Stimulated activated naive CD8-positive, alpha-beta T cell treated with anti-CD3 and anti-CD28 coated beads, Interleukin-15, amount 100 ng/mL, for 72 hours (primary cell): ENCODE data around the gene ANK3.

Source experiments
- ATAC-seq: fragments of 150-1000 bp; cut with Tn5 transposase; 2 replicates; pipeline ENCODE4 v1.10.0; 2021; ENCODE audit warnings: mild to moderate bottlenecking, moderate library complexity
- DNase-seq, 2 donors: peaks; one replicate each; pipeline ENCODE4 v3.0.0; 2021 to 2022
- H3K27ac Mint-ChIP-seq, 2 donors: one replicate each; pipeline ENCODE4 v1.8.0; 2022; ENCODE audit warnings: mild to moderate bottlenecking in 2 of 2, mixed read lengths in 2 of 2, moderate library complexity in 2 of 2
- H3K27me3 Mint-ChIP-seq: one replicate; pipeline ENCODE4 v1.8.0; 2022; ENCODE audit warnings: mixed read lengths
- H3K4me1 Mint-ChIP-seq: one replicate; pipeline ENCODE4 v1.8.0; 2022; ENCODE audit warnings: mild to moderate bottlenecking, mixed read lengths
- H3K4me3 Mint-ChIP-seq, 2 donors: one replicate each; pipeline ENCODE4 v1.8.0; 2022; ENCODE audit warnings: mild to moderate bottlenecking in 2 of 2, mixed read lengths in 2 of 2, moderate library complexity in 1 of 2
- H3K9me3 Mint-ChIP-seq, 2 donors: one replicate each; pipeline ENCODE4 v1.8.0; 2022; ENCODE audit warnings: mixed read lengths in 2 of 2

ANK3 gene

DNA sequence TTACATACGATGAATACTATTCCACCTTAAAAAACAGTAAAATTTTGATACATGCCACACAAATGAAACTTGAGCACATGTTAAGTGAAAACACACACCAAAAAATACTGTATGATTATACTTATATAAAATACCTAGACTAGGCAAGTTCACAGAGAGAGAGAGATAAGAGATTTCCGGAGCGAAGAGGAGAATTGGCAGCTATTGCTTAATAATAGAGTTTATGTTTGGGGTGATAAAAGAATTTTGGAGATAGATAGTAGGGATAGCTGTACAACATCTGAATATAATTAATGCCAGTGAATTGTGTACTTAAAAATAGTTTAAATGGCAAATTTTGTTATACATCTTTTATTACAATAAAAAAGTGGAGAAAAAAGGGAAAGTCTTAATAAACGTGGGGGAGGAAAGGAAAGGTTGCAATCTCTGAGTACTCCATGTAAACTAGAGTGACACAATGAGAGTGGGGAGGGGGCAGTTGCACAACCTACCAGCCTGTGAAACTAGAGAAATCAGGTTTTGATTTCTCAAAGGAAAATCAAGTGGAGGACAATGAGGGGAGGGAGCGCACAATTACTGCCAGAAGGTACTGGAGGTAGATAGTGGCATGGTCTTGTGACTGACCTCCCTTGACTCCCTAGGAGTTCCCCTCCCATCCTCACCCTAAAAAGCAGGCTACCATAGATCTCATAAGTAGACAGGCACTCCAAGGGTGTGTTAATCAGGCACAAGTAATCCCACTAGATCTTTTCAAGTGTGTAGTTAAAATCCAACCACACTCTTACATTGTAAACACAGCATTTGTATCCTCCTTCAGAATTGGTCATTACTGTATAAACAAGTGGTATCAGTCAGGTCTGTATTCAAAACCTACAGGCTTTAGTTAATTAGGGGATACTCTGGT, 31.6 kb upstream of the ANK3 start:
- H3K27ac Mint-ChIP-seq, result no peak overlapping the region
- H3K27me3 Mint-ChIP-seq, result no peaks in the 10 kb centered on the region
- H3K4me3 Mint-ChIP-seq, result no peak overlapping the region
- DNase-seq (no peak), ATAC-seq (no peak)
- H3K4me1 Mint-ChIP-seq, result no peaks in the 10 kb centered on the region
- H3K9me3 Mint-ChIP-seq, result no peaks in the 10 kb centered on the region

DNA sequence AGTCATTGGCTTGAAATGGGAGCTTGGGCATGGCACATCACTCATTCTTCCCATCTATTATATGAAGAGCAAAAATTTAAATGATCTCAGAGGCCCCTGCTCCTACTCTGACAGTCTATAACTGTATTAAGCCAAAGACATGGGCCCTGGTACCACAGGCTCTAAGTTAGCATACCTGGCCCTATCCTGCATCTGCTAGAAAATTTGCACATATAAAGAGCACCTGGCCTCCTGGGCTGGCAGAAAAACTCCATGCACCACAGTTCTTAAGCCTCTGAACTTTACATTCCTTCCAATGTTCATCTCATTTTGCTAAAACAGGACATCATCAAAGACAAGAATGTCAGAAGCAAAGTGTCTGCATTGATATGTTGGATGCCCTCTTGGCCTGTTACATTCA, 29.6 kb upstream of the ANK3 start:
- ATAC-seq (no peak), DNase-seq (no peak)
- Mint-ChIP-seq H3K27ac (no peak overlapping the region), H3K4me1 (no peaks in the 10 kb centered on the region), H3K4me3 (no peak overlapping the region), H3K27me3 (no peaks in the 10 kb centered on the region), H3K9me3 (no peaks in the 10 kb centered on the region)

DNA sequence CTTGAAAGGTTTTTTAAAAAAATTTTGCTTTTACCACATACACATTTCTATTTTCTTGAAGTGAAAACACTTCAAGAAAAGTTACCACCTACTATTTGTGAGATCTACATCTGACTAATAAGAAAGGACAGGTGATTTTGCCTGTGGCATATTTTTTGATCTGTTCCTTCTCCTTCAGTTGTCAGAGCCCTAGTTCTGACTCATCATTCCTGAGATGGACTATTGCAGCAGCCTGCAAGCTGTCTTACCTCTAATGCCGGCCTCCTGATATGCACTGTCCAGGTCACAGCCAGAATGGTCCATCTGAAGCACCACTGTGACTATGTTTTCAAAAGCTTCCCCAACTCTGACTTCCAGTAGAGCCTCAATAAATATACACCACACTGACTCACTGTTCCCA, 28.2 kb upstream of the ANK3 start:
- ATAC-seq (peak; percentile 56), DNase-seq (no peak)
- H3K4me1 Mint-ChIP-seq, result no peaks in the 10 kb centered on the region
- peak overlapping the region in 1 of 2 donors; percentile 38 for H3K27ac Mint-ChIP-seq
- no peak overlapping the region for H3K4me3 Mint-ChIP-seq
- no peaks in the 10 kb centered on the region for H3K27me3 Mint-ChIP-seq
- H3K9me3 Mint-ChIP-seq, result no peaks in the 10 kb centered on the region

DNA sequence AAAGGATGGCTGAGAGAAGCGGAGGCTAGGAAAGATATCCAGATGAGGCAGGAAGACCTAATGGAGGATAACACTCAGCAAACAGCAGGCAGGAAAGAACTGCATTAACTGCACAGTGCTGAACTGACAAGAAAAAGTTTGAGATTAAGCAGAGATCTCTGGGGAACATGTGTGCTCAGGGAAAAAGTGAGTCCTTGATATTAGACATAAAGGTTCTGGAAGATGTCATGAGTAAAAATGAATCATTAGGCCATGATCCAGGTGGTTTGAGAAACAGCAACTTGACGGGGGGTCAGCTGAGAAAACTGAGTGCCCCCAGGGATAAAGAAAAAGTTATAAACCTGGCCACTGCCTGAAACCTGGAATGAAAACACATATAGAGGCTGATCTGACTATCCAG, 27.3 kb upstream of the ANK3 start:
- no peaks in the 10 kb centered on the region for H3K27me3 Mint-ChIP-seq
- H3K4me3 Mint-ChIP-seq, result no peak overlapping the region
- H3K9me3 Mint-ChIP-seq, result no peaks in the 10 kb centered on the region
- no peak for ATAC-seq
- DNase-seq, result no peak
- no peak overlapping the region for H3K27ac Mint-ChIP-seq
- H3K4me1 Mint-ChIP-seq, result no peaks in the 10 kb centered on the region

DNA sequence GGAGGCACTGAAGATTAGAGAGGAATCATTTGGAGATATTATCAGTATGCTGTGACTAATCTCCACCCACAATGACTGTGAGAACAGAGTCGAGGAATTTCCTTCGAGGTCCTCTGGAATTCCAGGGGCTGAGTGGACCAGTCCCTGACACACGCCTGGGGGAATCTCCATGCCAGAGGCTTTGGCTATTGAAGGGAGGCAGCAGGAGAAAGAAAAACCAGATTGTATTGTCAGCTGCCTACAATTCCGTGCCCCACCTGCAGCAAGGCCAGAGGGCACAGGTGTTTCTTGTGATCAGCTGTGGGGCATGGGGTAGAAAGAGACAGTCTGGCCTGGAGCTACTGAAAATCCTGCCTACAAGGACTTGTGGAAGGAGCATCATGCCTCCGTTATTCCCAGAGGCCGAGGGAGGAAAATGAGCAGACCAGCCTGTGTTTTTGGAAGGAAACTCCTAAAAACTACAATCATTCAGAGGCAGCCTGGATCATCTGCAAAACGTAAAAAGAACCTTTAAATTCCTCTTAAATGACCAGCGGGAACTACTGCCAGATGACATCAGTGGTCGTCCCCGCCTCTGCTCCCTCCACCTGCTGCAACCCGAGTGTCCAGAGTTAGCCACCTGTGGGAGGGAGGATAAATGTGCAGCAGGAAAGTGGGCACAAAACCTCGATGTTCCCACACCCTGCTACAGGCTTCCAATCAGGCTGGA, 25.4 kb upstream of the ANK3 start:
- Mint-ChIP-seq H3K4me1 (no peaks in the 10 kb centered on the region), H3K27me3 (peaks cover 9% of the 10 kb centered on the region), H3K4me3 (no peak overlapping the region), H3K9me3 (no peaks in the 10 kb centered on the region), H3K27ac (no peak overlapping the region)
- ATAC-seq, result no peak
- DNase-seq, result no peak

DNA sequence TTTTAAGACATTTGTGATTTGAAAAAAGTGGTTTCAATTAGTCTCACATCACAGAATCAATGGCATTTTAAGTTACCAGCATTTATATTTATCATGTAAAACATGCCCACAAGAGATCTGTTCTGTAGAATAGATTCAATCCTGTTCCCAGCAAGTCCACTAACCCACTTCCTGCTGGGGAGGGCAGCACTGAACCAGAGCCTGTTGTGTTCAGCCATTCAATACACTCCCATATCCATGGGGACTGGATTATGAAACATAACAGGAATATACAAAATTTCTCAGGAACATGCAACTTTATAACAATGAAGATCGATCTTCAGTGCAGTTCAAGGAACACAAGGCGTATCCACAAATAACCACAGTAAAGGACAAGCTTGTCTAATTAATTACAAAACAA, 24.4 kb upstream of the ANK3 start:
- H3K9me3 Mint-ChIP-seq, result no peaks in the 10 kb centered on the region
- H3K27me3 Mint-ChIP-seq, result peaks cover 9% of the 10 kb centered on the region
- peak overlapping the region in 1 of 2 donors; percentile 7 for H3K27ac Mint-ChIP-seq
- ATAC-seq (no peak), DNase-seq (no peak)
- H3K4me3 Mint-ChIP-seq, result no peak overlapping the region
- H3K4me1 Mint-ChIP-seq, result no peaks in the 10 kb centered on the region

DNA sequence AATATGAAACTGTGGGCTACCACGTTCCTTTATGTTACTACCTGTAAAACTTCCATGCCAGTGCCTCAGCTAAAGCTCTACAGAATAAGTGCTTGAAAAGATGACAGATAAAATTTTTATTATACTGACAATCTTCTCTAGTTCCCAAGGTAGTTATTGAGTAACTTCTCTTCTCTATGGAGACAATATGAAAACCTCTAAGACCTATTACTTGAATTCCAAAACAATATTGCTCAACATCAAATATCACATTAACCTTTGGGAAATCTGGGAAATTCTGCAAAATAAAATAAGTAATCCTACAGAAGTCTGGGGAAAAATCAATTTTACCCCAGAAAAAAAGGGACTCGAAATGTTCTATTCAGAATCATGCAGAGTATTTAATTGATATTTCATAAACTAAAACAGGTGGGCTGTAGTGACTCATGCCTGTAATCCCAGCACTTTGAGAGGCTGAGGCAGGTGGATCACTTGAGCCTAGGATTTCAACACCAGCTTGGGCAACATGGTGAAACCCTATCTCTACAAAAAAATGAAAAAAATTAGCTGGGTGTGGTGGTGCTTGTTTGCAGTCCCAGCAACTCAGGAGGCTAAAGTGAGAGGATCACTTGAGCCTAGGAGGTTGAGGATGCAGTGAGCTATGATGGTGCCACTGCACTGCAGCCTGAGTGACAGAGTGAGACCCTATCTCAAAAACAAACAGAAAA, 23.8 kb upstream of the ANK3 start:
- Mint-ChIP-seq H3K27me3 (peaks cover 9% of the 10 kb centered on the region), H3K4me1 (no peaks in the 10 kb centered on the region), H3K4me3 (no peak overlapping the region), H3K27ac (no peak overlapping the region), H3K9me3 (no peaks in the 10 kb centered on the region)
- ATAC-seq (no peak), DNase-seq (no peak)

DNA sequence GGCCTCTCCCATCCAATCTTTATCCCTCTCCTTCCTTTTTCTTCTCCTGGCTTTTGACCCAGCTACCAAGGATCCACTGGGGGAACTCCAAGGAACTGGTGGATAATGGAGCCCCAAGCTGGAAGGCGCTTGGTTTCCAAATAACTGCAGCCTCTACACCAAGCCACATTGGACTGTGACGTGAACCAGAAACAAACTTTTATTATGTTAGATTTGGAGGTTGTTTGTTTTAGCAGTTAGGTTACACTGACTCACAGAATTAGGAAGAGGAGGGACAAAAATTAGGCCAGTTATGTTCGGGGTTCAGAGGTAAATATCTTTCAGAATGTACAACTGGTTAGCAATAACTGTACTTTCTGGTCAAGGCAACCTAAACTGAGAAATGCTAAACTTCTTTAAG, 21.3 kb upstream of the ANK3 start:
- ATAC-seq (no peak), DNase-seq (no peak)
- Mint-ChIP-seq H3K9me3 (no peaks in the 10 kb centered on the region), H3K27ac (no peak overlapping the region), H3K4me3 (no peak overlapping the region), H3K27me3 (peaks cover 9% of the 10 kb centered on the region), H3K4me1 (no peaks in the 10 kb centered on the region)

DNA sequence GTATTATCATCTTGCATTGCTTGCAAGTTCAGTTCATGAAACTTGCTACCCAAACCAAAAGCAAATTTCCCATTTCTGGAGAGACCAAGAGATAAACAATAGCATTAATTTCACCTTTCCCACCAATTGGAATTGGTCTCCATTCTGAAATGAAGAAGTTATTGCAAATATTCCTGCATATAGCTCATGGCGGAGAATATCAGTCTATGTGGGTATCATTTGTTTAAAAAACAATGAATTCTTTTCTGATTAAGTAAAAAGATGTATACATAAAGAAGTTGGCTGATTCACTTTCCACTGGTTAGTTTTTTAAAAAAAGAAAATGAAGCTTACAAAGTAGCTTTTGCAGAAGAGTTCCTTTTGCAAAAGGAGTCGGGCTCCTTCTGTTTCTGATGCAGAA, 19.5 kb upstream of the ANK3 start:
- ATAC-seq (no peak), DNase-seq (no peak)
- Mint-ChIP-seq H3K4me3 (no peak overlapping the region), H3K9me3 (no peaks in the 10 kb centered on the region), H3K4me1 (no peaks in the 10 kb centered on the region), H3K27ac (no peak overlapping the region), H3K27me3 (peaks cover 9% of the 10 kb centered on the region)

DNA sequence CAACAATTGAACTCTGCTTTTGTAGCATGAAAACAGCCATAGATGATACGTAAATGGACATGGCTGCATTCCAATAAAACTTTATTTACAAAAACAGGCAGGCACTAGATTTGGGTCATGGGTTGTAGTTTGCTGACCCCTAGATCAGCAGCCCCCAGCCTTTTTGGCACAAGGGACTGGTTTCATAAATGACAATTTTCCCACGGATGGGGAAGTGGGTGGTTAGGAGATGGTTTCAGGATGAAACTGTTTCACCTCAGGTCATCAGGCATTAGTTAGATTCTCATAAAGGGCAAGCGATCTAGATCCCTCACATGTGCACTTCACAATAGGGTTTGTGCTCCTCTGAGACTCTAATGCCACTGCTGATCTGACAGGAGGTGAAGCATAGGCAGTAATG, 16.5 kb upstream of the ANK3 start:
- no peak overlapping the region for H3K4me3 Mint-ChIP-seq
- DNase-seq, result no peak
- H3K27me3 Mint-ChIP-seq, result peaks cover 7% of the 10 kb centered on the region
- no peaks in the 10 kb centered on the region for H3K4me1 Mint-ChIP-seq
- no peaks in the 10 kb centered on the region for H3K9me3 Mint-ChIP-seq
- no peak for ATAC-seq
- H3K27ac Mint-ChIP-seq, result no peak overlapping the region

DNA sequence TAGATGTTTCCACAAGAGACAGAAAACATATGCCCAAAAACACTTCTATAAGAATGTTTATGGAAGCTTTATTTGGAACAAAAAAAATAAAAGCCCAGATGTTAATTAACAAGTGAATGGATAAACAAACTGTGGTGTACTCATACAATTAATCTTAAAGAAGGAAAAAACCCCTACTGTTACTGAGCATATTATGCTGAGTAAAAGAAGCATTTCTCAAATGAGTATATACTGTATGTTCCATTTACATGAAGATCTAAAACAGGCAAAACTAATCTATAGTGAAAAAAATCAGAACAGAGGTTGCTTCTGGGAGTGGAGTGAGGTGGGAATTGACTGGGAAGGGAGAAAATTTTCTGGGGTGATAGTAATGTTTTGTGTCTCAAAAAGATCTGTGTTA, 15.5 kb upstream of the ANK3 start:
- no peaks in the 10 kb centered on the region for H3K9me3 Mint-ChIP-seq
- H3K4me3 Mint-ChIP-seq, result no peak overlapping the region
- no peaks in the 10 kb centered on the region for H3K4me1 Mint-ChIP-seq
- DNase-seq (no peak), ATAC-seq (no peak)
- H3K27me3 Mint-ChIP-seq, result no peaks in the 10 kb centered on the region
- H3K27ac Mint-ChIP-seq, result no peak overlapping the region

DNA sequence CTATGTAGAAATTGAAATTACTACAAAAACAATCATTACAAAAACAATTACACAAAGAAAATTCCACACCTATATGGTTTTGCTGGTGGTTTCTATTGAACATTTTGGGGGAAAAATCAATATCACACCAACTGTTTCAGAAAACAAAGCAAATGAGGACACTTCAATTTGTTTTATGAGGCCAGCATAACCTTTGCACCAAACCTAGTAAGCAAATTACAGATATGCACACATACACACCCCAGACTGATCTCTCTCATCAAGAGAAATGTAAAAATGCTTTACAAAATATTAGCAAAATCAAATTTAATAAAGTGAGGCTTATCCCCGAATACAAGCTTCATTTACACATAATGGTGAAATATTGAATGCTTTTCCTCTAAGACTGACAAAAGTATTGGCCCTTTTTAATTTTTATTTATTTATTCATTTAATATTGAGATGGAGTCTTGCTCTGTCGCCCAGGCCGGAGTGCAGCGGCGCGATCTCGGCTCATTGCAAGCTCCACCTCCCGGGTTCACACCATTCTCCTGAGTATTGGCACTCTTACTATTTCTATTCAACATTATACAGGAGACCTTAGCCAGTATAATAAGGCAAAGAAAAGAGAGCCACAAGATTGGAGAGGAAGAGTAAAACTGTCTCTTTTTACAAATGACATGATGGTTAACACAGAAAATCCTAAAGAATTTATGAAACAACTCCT, 13.6 kb upstream of the ANK3 start:
- Mint-ChIP-seq H3K27ac (no peak overlapping the region), H3K4me3 (no peak overlapping the region), H3K4me1 (no peaks in the 10 kb centered on the region), H3K9me3 (no peaks in the 10 kb centered on the region), H3K27me3 (no peaks in the 10 kb centered on the region)
- ATAC-seq, result no peak
- DNase-seq, result no peak

DNA sequence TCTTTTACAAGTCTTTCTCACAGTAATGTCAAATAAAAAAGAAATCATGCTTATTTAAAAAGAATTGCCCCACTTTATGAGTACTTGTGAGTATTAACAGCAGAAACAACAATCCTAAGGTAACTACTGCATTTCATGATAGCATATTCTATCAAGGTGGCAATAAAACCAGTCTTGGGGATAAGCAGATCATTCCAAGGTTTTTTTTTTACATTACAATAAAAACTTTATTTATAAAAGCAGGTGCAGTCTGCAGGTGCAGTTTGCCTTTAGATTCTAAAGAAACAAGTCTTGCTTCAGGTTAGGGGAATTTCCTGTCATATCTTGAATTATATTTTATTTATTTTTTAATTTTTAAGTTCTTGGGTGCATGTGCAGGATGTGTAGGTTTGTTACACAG, 10.7 kb upstream of the ANK3 start:
- no peak overlapping the region for H3K4me3 Mint-ChIP-seq
- no peak overlapping the region for H3K27ac Mint-ChIP-seq
- H3K9me3 Mint-ChIP-seq, result no peaks in the 10 kb centered on the region
- peaks cover 4% of the 10 kb centered on the region for H3K4me1 Mint-ChIP-seq
- no peaks in the 10 kb centered on the region for H3K27me3 Mint-ChIP-seq
- DNase-seq (no peak), ATAC-seq (no peak)

DNA sequence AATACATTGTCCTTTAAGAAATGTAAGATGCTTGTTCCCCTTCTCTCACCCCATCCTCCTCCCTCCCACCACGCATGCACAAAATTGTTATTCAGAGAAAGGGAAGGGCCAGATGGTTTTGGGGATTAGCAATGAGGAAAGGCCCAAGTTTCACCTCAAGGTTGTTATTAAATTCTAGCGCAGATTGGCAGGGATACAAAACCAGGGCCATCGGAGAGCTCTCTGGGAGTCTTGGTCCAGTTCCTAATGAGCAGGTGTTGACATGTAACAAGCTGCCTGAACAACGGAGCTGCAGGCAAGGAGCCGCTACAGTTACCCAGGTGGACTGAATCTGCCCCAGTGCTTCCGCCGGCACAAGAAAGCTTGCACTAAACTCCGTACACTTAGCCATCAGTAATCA, 9.7 kb upstream of the ANK3 start:
- DNase-seq (no peak), ATAC-seq (no peak)
- Mint-ChIP-seq H3K4me3 (no peak overlapping the region), H3K27ac (no peak overlapping the region), H3K4me1 (peaks cover 11% of the 10 kb centered on the region), H3K27me3 (no peaks in the 10 kb centered on the region), H3K9me3 (no peaks in the 10 kb centered on the region)

DNA sequence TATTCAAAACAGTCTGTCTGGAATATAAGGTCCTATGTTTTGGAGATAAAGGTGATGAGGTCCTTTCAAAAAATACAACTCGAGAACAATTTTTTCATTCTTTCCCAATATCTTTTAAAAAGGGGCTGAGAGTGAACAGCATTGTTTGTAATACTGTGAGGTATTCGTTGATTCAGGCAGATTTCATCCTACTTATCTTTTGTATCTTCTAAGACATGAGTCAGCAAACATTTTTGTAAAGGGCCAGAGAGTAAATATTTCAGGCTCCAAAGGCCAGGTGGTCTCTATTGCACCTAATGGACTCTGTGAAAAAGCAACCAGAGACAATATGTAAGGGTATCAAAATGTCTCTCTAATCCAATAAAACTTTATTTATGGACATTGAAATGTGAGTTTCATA, 8.1 kb upstream of the ANK3 start:
- Mint-ChIP-seq H3K9me3 (no peaks in the 10 kb centered on the region), H3K4me1 (peaks cover 13% of the 10 kb centered on the region)

More for the DNA sequence above, 8.1 kb upstream of the ANK3 start:
- no peak overlapping the region for H3K4me3 Mint-ChIP-seq
- no peak overlapping the region for H3K27ac Mint-ChIP-seq
- H3K27me3 Mint-ChIP-seq, result no peaks in the 10 kb centered on the region
- no peak for ATAC-seq
- DNase-seq, result no peak
